Measurements from ENCODE around the gene STN1. TPM values are rescaled to one million over a fixed set of nuclear protein-coding genes. Genes with fewer than 3 reads are reported as not detected.

STN1 gene
- total RNA-seq, 2 experiments from 2014 or later = 48.8 to 49.8 TPM

DNA sequence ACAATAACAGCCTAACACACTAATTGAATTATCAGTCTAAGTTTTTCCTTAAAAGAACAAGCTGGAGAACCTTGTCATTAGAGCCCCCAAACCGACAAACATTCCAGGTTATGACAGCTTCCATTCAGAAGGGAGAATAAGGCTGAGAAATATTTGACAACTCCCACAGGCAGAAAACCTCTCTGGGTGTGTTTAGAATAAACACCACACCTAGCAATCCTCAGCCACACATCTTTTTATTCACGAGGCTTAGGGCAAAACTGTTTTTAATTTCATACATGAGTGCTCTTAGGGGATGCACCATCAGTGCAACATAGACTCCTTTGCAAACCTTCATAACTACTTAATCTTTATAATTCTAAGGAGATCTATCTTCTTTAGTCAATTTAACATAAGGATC, 24.2 kb downstream of the STN1 start:
- H3K4me1 Mint-ChIP-seq (ENCODE audit: low read depth) = peaks cover 44% of the 10 kb centered on the region
- DNase-seq = no peak
- H3K36me3 Mint-ChIP-seq (ENCODE audit: low read depth) = peaks cover 72% of the 10 kb centered on the region
- no peak for ATAC-seq
- no peak overlapping the region for H3K27ac Mint-ChIP-seq
- H3K9me3 Mint-ChIP-seq (ENCODE audit: insufficient read depth) = no peaks in the 10 kb centered on the region
- no peaks in the 10 kb centered on the region for H3K27me3 Mint-ChIP-seq (ENCODE audit: low read depth)
- ChIA-PET CTCF (interaction anchor here (0.7 to 3.4 kb wide), 5 partner anchors 9 to 732 kb away, joined by 3 to 11 read pairs (median 6); partner anchors contain the start of gene SFR1), POLR2A (interaction anchor here (1.0 kb wide), 1 partner anchor 75 kb away, joined by 3 read pairs; no protein-coding TSS in a partner anchor)
- H3K4me3 Mint-ChIP-seq = no peak overlapping the region

DNA sequence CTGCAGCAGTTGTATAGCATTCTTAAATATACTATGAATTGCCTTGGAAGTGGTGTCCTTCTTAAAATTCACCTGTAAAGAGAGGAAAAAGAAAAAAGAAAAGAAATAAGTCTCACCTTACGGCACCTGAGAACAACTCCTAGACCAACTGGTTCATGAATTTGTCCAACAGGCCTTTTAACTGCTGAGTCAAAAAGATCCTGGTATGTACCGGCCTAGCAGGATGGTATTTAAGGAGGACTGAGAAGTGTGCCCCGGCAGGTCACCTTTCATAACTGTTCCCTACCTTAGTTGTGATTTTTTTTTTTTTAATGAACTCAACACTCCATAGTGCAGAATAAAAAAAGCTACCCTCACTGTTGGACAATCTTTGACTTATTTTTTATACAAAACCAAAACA, 25.8 kb downstream of the STN1 start:
- ChIA-PET POLR2A (no interaction called here), CTCF (interaction anchor here (0.8 to 4.0 kb wide), 3 partner anchors 9 to 318 kb away, joined by 3 to 24 read pairs (median 10); partner anchors contain the start of gene SFR1)
- no peaks in the 10 kb centered on the region for H3K27me3 Mint-ChIP-seq (ENCODE audit: low read depth)
- no peaks in the 10 kb centered on the region for H3K9me3 Mint-ChIP-seq (ENCODE audit: insufficient read depth)
- DNase-seq (no peak), ATAC-seq (no peak)
- peaks cover 64% of the 10 kb centered on the region for H3K36me3 Mint-ChIP-seq (ENCODE audit: low read depth)
- no peak overlapping the region for H3K27ac Mint-ChIP-seq
- H3K4me3 Mint-ChIP-seq = no peak overlapping the region
- peaks cover 49% of the 10 kb centered on the region for H3K4me1 Mint-ChIP-seq (ENCODE audit: low read depth)

DNA sequence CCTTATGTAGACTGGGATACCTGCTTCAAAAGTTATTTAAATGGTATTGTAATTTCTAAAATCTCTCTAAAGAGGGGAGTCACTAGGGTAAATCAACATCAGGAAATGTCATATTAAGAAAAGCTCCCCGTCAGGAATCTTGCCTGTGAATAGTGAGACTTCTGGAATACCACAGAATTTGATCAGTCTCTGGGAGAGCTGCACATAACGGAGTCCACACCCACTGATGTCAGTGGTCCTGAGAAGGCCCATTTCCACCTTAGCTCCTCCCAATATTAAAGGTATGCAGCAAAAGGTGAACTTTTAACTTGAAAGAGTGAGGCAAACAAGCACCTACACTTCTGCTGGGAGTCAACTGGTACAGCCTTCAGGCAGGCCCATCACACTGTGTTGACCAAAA, 27.3 kb downstream of the STN1 start:
- no peaks in the 10 kb centered on the region for H3K27me3 Mint-ChIP-seq (ENCODE audit: low read depth)
- peaks cover 42% of the 10 kb centered on the region for H3K4me1 Mint-ChIP-seq (ENCODE audit: low read depth)
- peaks cover 54% of the 10 kb centered on the region for H3K36me3 Mint-ChIP-seq (ENCODE audit: low read depth)
- ATAC-seq = no peak
- peak overlapping the region; percentile 70 for H3K27ac Mint-ChIP-seq
- no peak for DNase-seq
- H3K4me3 Mint-ChIP-seq = no peak overlapping the region
- CTCF ChIA-PET = interaction anchor here (0.7 to 4.0 kb wide), 18 partner anchors 9 to 320 kb away, joined by 3 to 24 read pairs (median 6); partner anchors contain the start of gene SFR1
- H3K9me3 Mint-ChIP-seq (ENCODE audit: insufficient read depth) = no peaks in the 10 kb centered on the region
- POLR2A ChIA-PET = interaction anchor here (1.2 to 2.0 kb wide), 3 partner anchors 26 to 231 kb away, joined by 3 to 11 read pairs (median 4); partner anchors contain the start of gene SFR1

DNA sequence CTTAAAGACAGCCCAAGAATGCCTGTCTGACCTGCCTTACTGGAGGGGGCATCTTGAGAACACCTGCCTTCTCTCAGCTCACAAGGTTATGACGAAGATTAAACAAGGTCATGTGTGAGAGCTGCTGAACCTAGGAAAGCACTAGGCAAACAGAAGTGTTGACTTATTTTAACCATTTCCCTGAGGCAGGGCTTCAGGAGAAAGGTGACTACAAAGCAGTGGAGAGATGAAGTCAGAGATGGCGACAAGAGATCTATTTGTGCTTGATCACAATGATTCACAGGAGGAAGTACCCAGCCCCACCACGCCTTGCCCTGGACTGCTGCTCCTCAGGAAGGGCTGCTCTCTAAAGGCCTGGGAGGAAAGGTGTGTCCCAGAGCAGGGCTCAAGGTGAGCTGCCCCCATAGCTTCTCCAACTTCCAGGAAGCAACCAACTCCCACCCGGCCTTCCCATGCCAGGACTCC, 27.8 kb downstream of the STN1 start:
- CTCF ChIA-PET = interaction anchor here (0.7 to 4.0 kb wide), 24 partner anchors 9 to 320 kb away, joined by 3 to 24 read pairs (median 4); partner anchors contain the start of gene SFR1
- no peak overlapping the region for H3K4me3 Mint-ChIP-seq
- H3K27ac Mint-ChIP-seq = peak overlapping the region; percentile 70
- peak; percentile 40 for ATAC-seq
- no peaks in the 10 kb centered on the region for H3K27me3 Mint-ChIP-seq (ENCODE audit: low read depth)
- POLR2A ChIA-PET = interaction anchor here (0.9 to 2.0 kb wide), 5 partner anchors 8 to 231 kb away, joined by 3 to 11 read pairs (median 3); partner anchors contain the start of gene SFR1
- DNase-seq = no peak
- no peaks in the 10 kb centered on the region for H3K9me3 Mint-ChIP-seq (ENCODE audit: insufficient read depth)
- H3K4me1 Mint-ChIP-seq (ENCODE audit: low read depth) = peaks cover 37% of the 10 kb centered on the region
- peaks cover 52% of the 10 kb centered on the region for H3K36me3 Mint-ChIP-seq (ENCODE audit: low read depth)

GRCh38 chr10:103889121-103889720, 28.8 kb downstream of the STN1 start:
- Mint-ChIP-seq H3K4me1 (ENCODE audit: low read depth) (peaks cover 27% of the 10 kb centered on the region), H3K36me3 (ENCODE audit: low read depth) (peaks cover 44% of the 10 kb centered on the region), H3K27ac (peak overlapping the region; percentile 22), H3K9me3 (ENCODE audit: insufficient read depth) (no peaks in the 10 kb centered on the region), H3K27me3 (ENCODE audit: low read depth) (no peaks in the 10 kb centered on the region), H3K4me3 (no peak overlapping the region)
- CTCF ChIA-PET = interaction anchor here (0.8 to 4.0 kb wide), 15 partner anchors 12 to 321 kb away, joined by 3 to 24 read pairs (median 6); partner anchors contain the start of gene SFR1
- ATAC-seq (no peak), DNase-seq (no peak)
- POLR2A ChIA-PET = interaction anchor here (0.6 to 2.0 kb wide), 4 partner anchors 22 to 232 kb away, joined by 3 to 11 read pairs (median 4); partner anchors contain the start of gene SFR1

GRCh38 chr10:103888113-103888841, 29.7 kb downstream of the STN1 start:
- Mint-ChIP-seq H3K4me3 (no peak overlapping the region), H3K27me3 (ENCODE audit: low read depth) (no peaks in the 10 kb centered on the region), H3K9me3 (ENCODE audit: insufficient read depth) (no peaks in the 10 kb centered on the region), H3K36me3 (ENCODE audit: low read depth) (peaks cover 44% of the 10 kb centered on the region), H3K27ac (peak overlapping the region; percentile 61), H3K4me1 (ENCODE audit: low read depth) (peaks cover 23% of the 10 kb centered on the region)
- CTCF ChIA-PET = interaction anchor here (0.6 to 5.2 kb wide), 59 partner anchors 10 to 463 kb away, joined by 3 to 69 read pairs (median 4); partner anchors contain the start of gene SFR1
- ATAC-seq (peak; percentile 79), DNase-seq (no peak)
- POLR2A ChIA-PET = interaction anchor here (2.2 kb wide), 1 partner anchor 234 kb away, joined by 15 read pairs; the partner anchor contains the start of gene SFR1

DNA sequence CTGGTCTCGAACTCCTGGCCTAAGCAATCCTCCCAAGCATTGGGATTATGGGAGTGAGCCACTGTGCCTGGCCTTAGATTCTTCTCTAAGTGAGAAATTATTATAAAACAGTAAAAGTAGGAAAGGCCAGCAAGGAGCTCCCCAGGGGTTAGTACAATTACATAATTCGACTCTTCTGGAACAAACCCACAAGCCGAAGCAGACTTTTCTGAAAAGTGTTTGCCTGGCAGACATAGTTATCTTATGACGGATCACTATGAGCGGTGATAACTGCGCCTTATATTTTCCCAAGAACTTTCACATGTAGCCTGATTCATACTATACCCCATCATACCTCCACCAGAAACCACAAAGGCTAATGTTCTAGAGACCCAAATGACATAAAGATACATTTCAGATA, 32.4 kb downstream of the STN1 start:
- Mint-ChIP-seq H3K9me3 (ENCODE audit: insufficient read depth) (no peaks in the 10 kb centered on the region), H3K27ac (no peak overlapping the region), H3K36me3 (ENCODE audit: low read depth) (peaks cover 44% of the 10 kb centered on the region), H3K4me3 (no peak overlapping the region), H3K27me3 (ENCODE audit: low read depth) (no peaks in the 10 kb centered on the region), H3K4me1 (ENCODE audit: low read depth) (peaks cover 21% of the 10 kb centered on the region)
- CTCF ChIA-PET = interaction anchor here (0.7 to 5.2 kb wide), 19 partner anchors 8 to 236 kb away, joined by 3 to 69 read pairs (median 3); partner anchors contain the start of gene SFR1
- ATAC-seq (no peak), DNase-seq (no peak)
- POLR2A ChIA-PET = interaction anchor here (0.5 kb wide), 1 partner anchor 81 kb away, joined by 3 read pairs; no protein-coding TSS in a partner anchor

DNA sequence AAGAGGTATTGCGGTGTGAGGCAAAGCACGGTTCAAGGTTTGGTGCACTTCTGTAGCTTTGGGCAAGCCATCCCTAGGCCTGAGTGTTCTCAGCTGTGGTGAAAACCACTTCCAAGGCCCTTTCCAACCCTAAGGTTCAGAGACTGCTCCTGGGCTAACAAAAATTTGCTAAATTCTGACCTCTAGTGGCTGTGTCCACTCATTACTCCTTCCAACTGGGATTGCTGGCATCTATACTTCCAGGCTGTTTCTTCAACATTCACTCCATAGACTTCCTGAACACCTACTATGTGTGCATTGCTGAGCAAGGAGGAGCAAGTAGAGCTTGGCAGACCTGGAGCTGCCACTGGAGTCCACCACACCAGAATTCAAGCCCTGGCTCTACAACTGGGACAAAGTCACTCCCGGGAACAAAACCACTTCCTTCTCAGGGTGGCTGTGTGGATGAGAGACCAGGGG, 33.3 kb downstream of the STN1 start:
- ATAC-seq = peak; percentile 41
- Mint-ChIP-seq H3K27ac (no peak overlapping the region), H3K27me3 (ENCODE audit: low read depth) (no peaks in the 10 kb centered on the region)

GRCh38 chr10:103882285-103883007, 35.5 kb downstream of the STN1 start:
- Mint-ChIP-seq H3K9me3 (ENCODE audit: insufficient read depth) (no peaks in the 10 kb centered on the region), H3K4me1 (ENCODE audit: low read depth) (no peaks in the 10 kb centered on the region), H3K27ac (no peak overlapping the region), H3K4me3 (no peak overlapping the region), H3K27me3 (ENCODE audit: low read depth) (no peaks in the 10 kb centered on the region), H3K36me3 (ENCODE audit: low read depth) (peaks cover 55% of the 10 kb centered on the region)
- ChIA-PET CTCF (no interaction called here), POLR2A (no interaction called here)
- ATAC-seq = no peak
- no peak for DNase-seq

More for the DNA sequence above, 33.3 kb downstream of the STN1 start:
- ChIA-PET POLR2A (no interaction called here), CTCF (interaction anchor here (0.6 to 5.2 kb wide), 23 partner anchors 9 to 256 kb away, joined by 3 to 69 read pairs (median 3); partner anchors contain the start of gene SFR1)
- peak; percentile 29 for DNase-seq
- Mint-ChIP-seq H3K9me3 (ENCODE audit: insufficient read depth) (no peaks in the 10 kb centered on the region), H3K4me1 (ENCODE audit: low read depth) (peaks cover 12% of the 10 kb centered on the region), H3K36me3 (ENCODE audit: low read depth) (peaks cover 47% of the 10 kb centered on the region), H3K4me3 (no peak overlapping the region)

GRCh38 chr10:103881416-103882284, 36.3 kb downstream of the STN1 start:
- Mint-ChIP-seq H3K4me1 (ENCODE audit: low read depth) (no peaks in the 10 kb centered on the region), H3K36me3 (ENCODE audit: low read depth) (peaks cover 55% of the 10 kb centered on the region), H3K4me3 (no peak overlapping the region), H3K27me3 (ENCODE audit: low read depth) (no peaks in the 10 kb centered on the region), H3K9me3 (ENCODE audit: insufficient read depth) (no peaks in the 10 kb centered on the region), H3K27ac (no peak overlapping the region)
- ATAC-seq (no peak), DNase-seq (no peak)
- ChIA-PET CTCF (interaction anchor here (1.1 kb wide), 1 partner anchor 169 kb away, joined by 6 read pairs; no protein-coding TSS in a partner anchor), POLR2A (interaction anchor here (0.7 kb wide), 1 partner anchor 68 kb away, joined by 3 read pairs; no protein-coding TSS in a partner anchor)

All from activated CD8-positive, alpha-beta T cell treated with anti-CD3 and anti-CD28 coated beads, Interleukin-2, amount 10 ng/mL, durations not matched to agents 7 days and 5 days (primary cell).